ENCODE measurements around the gene SLC6A19.

- no peak for TF ChIP-seq CTCF (IDR thresholded peaks at IDR 0.05)
- no peak for TF ChIP-seq POLR2A (IDR thresholded peaks at IDR 0.05)
Measured at GRCh38 chr5:1178529-1179382, 22.6 kb upstream of the SLC6A19 start.

Data from lower leg skin (tissue), 3 donors.